Measurements from ENCODE around the gene ZNF722.

ZNF722 gene

GRCh38 chr7:64046041-64046389 lies 47.4 kb downstream of the ZNF722 start:
- TF ChIP-seq, protein P1, sequence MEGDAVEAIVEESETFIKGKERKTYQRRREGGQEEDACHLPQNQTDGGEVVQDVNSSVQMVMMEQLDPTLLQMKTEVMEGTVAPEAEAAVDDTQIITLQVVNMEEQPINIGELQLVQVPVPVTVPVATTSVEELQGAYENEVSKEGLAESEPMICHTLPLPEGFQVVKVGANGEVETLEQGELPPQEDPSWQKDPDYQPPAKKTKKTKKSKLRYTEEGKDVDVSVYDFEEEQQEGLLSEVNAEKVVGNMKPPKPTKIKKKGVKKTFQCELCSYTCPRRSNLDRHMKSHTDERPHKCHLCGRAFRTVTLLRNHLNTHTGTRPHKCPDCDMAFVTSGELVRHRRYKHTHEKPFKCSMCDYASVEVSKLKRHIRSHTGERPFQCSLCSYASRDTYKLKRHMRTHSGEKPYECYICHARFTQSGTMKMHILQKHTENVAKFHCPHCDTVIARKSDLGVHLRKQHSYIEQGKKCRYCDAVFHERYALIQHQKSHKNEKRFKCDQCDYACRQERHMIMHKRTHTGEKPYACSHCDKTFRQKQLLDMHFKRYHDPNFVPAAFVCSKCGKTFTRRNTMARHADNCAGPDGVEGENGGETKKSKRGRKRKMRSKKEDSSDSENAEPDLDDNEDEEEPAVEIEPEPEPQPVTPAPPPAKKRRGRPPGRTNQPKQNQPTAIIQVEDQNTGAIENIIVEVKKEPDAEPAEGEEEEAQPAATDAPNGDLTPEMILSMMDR (IDR thresholded peaks at IDR 0.05; ENCODE audit: low read depth, low read length, poor library complexity, severe bottlenecking): no peak
- TF ChIP-seq EZH2phosphoT487 (IDR thresholded peaks at IDR 0.05; ENCODE audit: borderline replicate concordance, low read length): no peak
- Histone ChIP-seq H3F3A (ENCODE audit: control insufficient read depth, insufficient read depth) (no peaks in the 10 kb centered on the region), H3K79me2 (ENCODE audit: control insufficient read depth, low read length) (no peaks in the 10 kb centered on the region), H3K27ac (ENCODE audit: low read depth, low read length) (no peak overlapping the region), H4K20me1 (ENCODE audit: control insufficient read depth, insufficient read depth, low read depth, low read length) (no peaks in the 10 kb centered on the region), H3K4me3 (ENCODE audit: low read length) (no peak overlapping the region), H3K9me3 (ENCODE audit: control insufficient read depth, insufficient read depth, low read length) (peaks cover 30% of the 10 kb centered on the region), H3K27me3 (ENCODE audit: control insufficient read depth, low read length) (no peaks in the 10 kb centered on the region), H3K36me3 (ENCODE audit: control insufficient read depth, low read length) (no peaks in the 10 kb centered on the region), H3K4me2 (ENCODE audit: low read length) (no peak overlapping the region), H3K9me2 (replicated peaks; ENCODE audit: control insufficient read depth, low read length) (no peaks in the 10 kb centered on the region), H3K4me1 (ENCODE audit: control insufficient read depth, low read length) (no peaks in the 10 kb centered on the region)

Measured in DOHH2 (cell line).